Ishikawa (cell line): Measurements from ENCODE around the gene CAMK1D.

Experiments used
- CEBPB ChIP-seq: IDR thresholded peaks from 2 replicates; pipeline ENCODE4 v1.6.1; 2012
- CREB1 ChIP-seq: IDR thresholded peaks from 2 replicates; pipeline ENCODE4 v1.6.1; 2012; ENCODE audit warnings: low read depth
- EGR1 ChIP-seq: IDR thresholded peaks from 2 replicates; pipeline ENCODE4 v1.6.1; 2012
- EP300 ChIP-seq: IDR thresholded peaks from 2 replicates; pipeline ENCODE4 v1.6.1; 2012; ENCODE audit warnings: borderline replicate concordance
- FOXM1 ChIP-seq: IDR thresholded peaks from 2 replicates; pipeline ENCODE4 v1.6.1; 2012; ENCODE audit warnings: low read depth, borderline replicate concordance
- MAX ChIP-seq: IDR thresholded peaks from 2 replicates; pipeline ENCODE4 v1.6.1; 2012
- NFIC ChIP-seq: IDR thresholded peaks from 2 replicates; pipeline ENCODE4 v1.6.1; 2012
- RAD21 ChIP-seq: IDR thresholded peaks from 2 replicates; pipeline ENCODE4 v1.6.1; 2012; ENCODE audit warnings: low read depth
- TAF1 ChIP-seq: IDR thresholded peaks from 2 replicates; pipeline ENCODE4 v1.6.1; 2012; ENCODE audit warnings: low read depth, mild to moderate bottlenecking
- TCF12 ChIP-seq: IDR thresholded peaks from 2 replicates; pipeline ENCODE4 v1.6.1; 2012; ENCODE audit warnings: low read depth
- TEAD4 ChIP-seq: IDR thresholded peaks from 2 replicates; pipeline ENCODE4 v1.6.1; 2012
- USF1 ChIP-seq: IDR thresholded peaks from 2 replicates; pipeline ENCODE4 v1.6.1; 2012
- YY1 ChIP-seq: IDR thresholded peaks from 2 replicates; pipeline ENCODE4 v1.6.1; 2012; ENCODE audit warnings: low read depth
- ZBTB7A ChIP-seq: IDR thresholded peaks from 2 replicates; pipeline ENCODE4 v1.6.1; 2012; ENCODE audit warnings: low read depth
- TF ChIP-seq, protein P1 (sequence below): IDR thresholded peaks from 2 replicates; pipeline ENCODE4 v1.6.1; 2012; ENCODE audit warnings: low read depth, mild to moderate bottlenecking

CAMK1D gene

GRCh38 chr10:12605580-12606405 lies 256.4 kb downstream of the CAMK1D start:
- TF ChIP-seq, protein P1, sequence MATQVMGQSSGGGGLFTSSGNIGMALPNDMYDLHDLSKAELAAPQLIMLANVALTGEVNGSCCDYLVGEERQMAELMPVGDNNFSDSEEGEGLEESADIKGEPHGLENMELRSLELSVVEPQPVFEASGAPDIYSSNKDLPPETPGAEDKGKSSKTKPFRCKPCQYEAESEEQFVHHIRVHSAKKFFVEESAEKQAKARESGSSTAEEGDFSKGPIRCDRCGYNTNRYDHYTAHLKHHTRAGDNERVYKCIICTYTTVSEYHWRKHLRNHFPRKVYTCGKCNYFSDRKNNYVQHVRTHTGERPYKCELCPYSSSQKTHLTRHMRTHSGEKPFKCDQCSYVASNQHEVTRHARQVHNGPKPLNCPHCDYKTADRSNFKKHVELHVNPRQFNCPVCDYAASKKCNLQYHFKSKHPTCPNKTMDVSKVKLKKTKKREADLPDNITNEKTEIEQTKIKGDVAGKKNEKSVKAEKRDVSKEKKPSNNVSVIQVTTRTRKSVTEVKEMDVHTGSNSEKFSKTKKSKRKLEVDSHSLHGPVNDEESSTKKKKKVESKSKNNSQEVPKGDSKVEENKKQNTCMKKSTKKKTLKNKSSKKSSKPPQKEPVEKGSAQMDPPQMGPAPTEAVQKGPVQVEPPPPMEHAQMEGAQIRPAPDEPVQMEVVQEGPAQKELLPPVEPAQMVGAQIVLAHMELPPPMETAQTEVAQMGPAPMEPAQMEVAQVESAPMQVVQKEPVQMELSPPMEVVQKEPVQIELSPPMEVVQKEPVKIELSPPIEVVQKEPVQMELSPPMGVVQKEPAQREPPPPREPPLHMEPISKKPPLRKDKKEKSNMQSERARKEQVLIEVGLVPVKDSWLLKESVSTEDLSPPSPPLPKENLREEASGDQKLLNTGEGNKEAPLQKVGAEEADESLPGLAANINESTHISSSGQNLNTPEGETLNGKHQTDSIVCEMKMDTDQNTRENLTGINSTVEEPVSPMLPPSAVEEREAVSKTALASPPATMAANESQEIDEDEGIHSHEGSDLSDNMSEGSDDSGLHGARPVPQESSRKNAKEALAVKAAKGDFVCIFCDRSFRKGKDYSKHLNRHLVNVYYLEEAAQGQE: no peak
- TF ChIP-seq FOXM1 (no peak), RAD21 (no peak), NFIC (peak; percentile 40; the same call in 1 of the 2 replicates), TAF1 (no peak), USF1 (no peak), TCF12 (no peak), EP300 (no peak), CEBPB (0 out of 2 replicates have a peak, but pooled peaks have one; percentile 33), YY1 (no peak), ZBTB7A (no peak), MAX (no peak), EGR1 (no peak), TEAD4 (no peak), CREB1 (no peak)

GRCh38 chr10:12606461-12606860 lies 257.1 kb downstream of the CAMK1D start:
- TF ChIP-seq USF1: no peak
- TF ChIP-seq RAD21: no peak
- no peak for TF ChIP-seq TAF1
- no peak for TF ChIP-seq EGR1
- no peak for TF ChIP-seq CREB1
- TF ChIP-seq ZBTB7A: no peak
- no peak for TF ChIP-seq MAX
- TF ChIP-seq TEAD4: no peak
- TF ChIP-seq NFIC: no peak
- TF ChIP-seq CEBPB: no peak
- TF ChIP-seq TCF12: no peak
- TF ChIP-seq FOXM1: no peak
- no peak for TF ChIP-seq YY1
- TF ChIP-seq, protein P1: no peak
- no peak for TF ChIP-seq EP300

DNA sequence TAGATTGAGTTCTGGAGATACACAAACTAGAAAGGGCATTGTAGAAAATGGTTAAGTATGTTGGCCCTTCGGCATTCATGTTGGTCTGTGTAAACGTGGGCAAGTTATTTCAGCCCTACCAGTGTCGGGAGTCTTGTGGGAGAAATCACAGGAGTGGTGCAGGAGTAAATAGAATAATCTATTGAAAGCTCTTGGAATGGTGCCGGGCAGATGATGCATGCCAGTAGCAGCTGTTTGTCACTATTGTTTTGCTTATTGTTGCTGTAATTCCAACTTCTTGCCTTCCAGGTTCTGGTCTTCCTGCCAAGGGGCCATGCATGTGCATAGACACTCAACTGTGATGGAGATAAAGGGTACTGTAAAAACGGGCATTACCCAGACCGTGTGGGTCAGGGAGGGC lies 259.4 kb downstream of the CAMK1D start:
- TF ChIP-seq EP300 (no peak), FOXM1 (no peak), MAX (no peak), TEAD4 (no peak), TCF12 (no peak), CEBPB (no peak), RAD21 (no peak), EGR1 (no peak), USF1 (no peak), ZBTB7A (no peak), TAF1 (no peak), NFIC (no peak), YY1 (no peak), CREB1 (no peak)
- TF ChIP-seq, protein P1: no peak
